ENCODE data around the gene IQCH. TPM values are rescaled to one million over a fixed set of nuclear protein-coding genes. Genes with fewer than 3 reads are reported as not detected.

Gene IQCH
- polyA plus RNA-seq, 2 of the 4 experiments (the other 2 are of a cell fraction) = 1.5 to 3.8 TPM

- ChIA-PET CTCF (interaction anchor here (1.2 to 1.6 kb wide), 2 partner anchors 10 kb away, joined by 3 to 4 read pairs; no protein-coding TSS in a partner anchor), POLR2A (no interaction called here)
- peaks cover 9% of the 10 kb centered on the region; the same call in 2 of the 3 replicates for H3K4me1 ChIP-seq
- H3K4me2 ChIP-seq = no peak overlapping the region
- no peaks in the 10 kb centered on the region for H3K9me3 ChIP-seq
- DNase-seq (ENCODE audit: low read depth in 1 of 2, low spot score in 1 of 2) = no peak
- H3K27ac ChIP-seq = no peak overlapping the region
- H3K4me3 ChIP-seq = no peak overlapping the region
- FAIRE-seq = no peak
- WGBS (ENCODE audit: missing lambda C conversion rate) = 76% methylated on average over 3 of the region's 3 CpGs
- TF ChIP-seq RFX5 (IDR thresholded peaks at IDR 0.05) (no peak), NPAS2 (CRISPR knock-in tag; IDR thresholded peaks at IDR 0.05; ENCODE audit: borderline replicate concordance) (no peak), ZFP36 (IDR thresholded peaks at IDR 0.05; ENCODE audit: borderline replicate concordance, partially characterized antibody) (no peak), MAFK (IDR thresholded peaks at IDR 0.05; ENCODE audit: partially characterized antibody) (no peak), KDM1A (IDR thresholded peaks at IDR 0.05; ENCODE audit: low read depth) (no peak), SREBF2 (IDR thresholded peaks at IDR 0.05) (no peak), ZSCAN20 (CRISPR knock-in tag; IDR thresholded peaks at IDR 0.05) (no peak), EHMT2 (IDR thresholded peaks at IDR 0.05; ENCODE audit: low read depth) (no peak), FOSL2 (IDR thresholded peaks at IDR 0.05) (no peak), FOSL2 (CRISPR knock-in tag; IDR thresholded peaks at IDR 0.05) (no peak), NR3C1 (IDR thresholded peaks at IDR 0.05) (no peak), CTCF (IDR thresholded peaks at IDR 0.05) (no peak), MYC (IDR thresholded peaks at IDR 0.05; ENCODE audit: borderline replicate concordance, low read length) (no peak), EP300 (IDR thresholded peaks at IDR 0.05) (no peak), HDAC2 (IDR thresholded peaks at IDR 0.05) (no peak), GATA3 (IDR thresholded peaks at IDR 0.05; ENCODE audit: borderline replicate concordance) (no peak), POLR2AphosphoS2 (conservative IDR thresholded peaks at IDR 0.05; ENCODE audit: low read length) (no peak), ZC3H11A (IDR thresholded peaks at IDR 0.05) (no peak), CHD4 (IDR thresholded peaks at IDR 0.05; ENCODE audit: borderline replicate concordance) (no peak), USF2 (IDR thresholded peaks at IDR 0.05) (no peak)
- TF ChIP-seq, protein P1, sequence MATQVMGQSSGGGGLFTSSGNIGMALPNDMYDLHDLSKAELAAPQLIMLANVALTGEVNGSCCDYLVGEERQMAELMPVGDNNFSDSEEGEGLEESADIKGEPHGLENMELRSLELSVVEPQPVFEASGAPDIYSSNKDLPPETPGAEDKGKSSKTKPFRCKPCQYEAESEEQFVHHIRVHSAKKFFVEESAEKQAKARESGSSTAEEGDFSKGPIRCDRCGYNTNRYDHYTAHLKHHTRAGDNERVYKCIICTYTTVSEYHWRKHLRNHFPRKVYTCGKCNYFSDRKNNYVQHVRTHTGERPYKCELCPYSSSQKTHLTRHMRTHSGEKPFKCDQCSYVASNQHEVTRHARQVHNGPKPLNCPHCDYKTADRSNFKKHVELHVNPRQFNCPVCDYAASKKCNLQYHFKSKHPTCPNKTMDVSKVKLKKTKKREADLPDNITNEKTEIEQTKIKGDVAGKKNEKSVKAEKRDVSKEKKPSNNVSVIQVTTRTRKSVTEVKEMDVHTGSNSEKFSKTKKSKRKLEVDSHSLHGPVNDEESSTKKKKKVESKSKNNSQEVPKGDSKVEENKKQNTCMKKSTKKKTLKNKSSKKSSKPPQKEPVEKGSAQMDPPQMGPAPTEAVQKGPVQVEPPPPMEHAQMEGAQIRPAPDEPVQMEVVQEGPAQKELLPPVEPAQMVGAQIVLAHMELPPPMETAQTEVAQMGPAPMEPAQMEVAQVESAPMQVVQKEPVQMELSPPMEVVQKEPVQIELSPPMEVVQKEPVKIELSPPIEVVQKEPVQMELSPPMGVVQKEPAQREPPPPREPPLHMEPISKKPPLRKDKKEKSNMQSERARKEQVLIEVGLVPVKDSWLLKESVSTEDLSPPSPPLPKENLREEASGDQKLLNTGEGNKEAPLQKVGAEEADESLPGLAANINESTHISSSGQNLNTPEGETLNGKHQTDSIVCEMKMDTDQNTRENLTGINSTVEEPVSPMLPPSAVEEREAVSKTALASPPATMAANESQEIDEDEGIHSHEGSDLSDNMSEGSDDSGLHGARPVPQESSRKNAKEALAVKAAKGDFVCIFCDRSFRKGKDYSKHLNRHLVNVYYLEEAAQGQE (IDR thresholded peaks at IDR 0.05) = no peak
- no peak for ATAC-seq
Observed at GRCh38 chr15:67547836-67548235, 293.2 kb downstream of the IQCH start.

GRCh38 chr15:67548236-67548852 is 293.8 kb downstream of the IQCH start:
- 70% methylated on average over 2 of the region's 2 CpGs for WGBS (ENCODE audit: missing lambda C conversion rate)
- TF ChIP-seq TP53 (CRISPR knock-in tag; IDR thresholded peaks at IDR 0.05) (no peak), EHMT2 (IDR thresholded peaks at IDR 0.05; ENCODE audit: low read depth) (no peak), SREBF2 (IDR thresholded peaks at IDR 0.05) (no peak), CBX2 (IDR thresholded peaks at IDR 0.05; ENCODE audit: borderline replicate concordance, low read depth) (no peak), TFCP2L1 (CRISPR knock-in tag; IDR thresholded peaks at IDR 0.05) (no peak), ZC3H11A (IDR thresholded peaks at IDR 0.05) (no peak), JUN (IDR thresholded peaks at IDR 0.05) (no peak), HOXA7 (CRISPR knock-in tag; IDR thresholded peaks at IDR 0.05) (no peak), HOXB5 (CRISPR knock-in tag; IDR thresholded peaks at IDR 0.05) (no peak), HEYL (CRISPR knock-in tag; IDR thresholded peaks at IDR 0.05) (no peak), RARB (CRISPR knock-in tag; IDR thresholded peaks at IDR 0.05) (no peak), RFX5 (IDR thresholded peaks at IDR 0.05) (no peak), MAFK (IDR thresholded peaks at IDR 0.05; ENCODE audit: partially characterized antibody) (no peak), NR3C1 (IDR thresholded peaks at IDR 0.05) (no peak)
- TF ChIP-seq, protein P2, sequence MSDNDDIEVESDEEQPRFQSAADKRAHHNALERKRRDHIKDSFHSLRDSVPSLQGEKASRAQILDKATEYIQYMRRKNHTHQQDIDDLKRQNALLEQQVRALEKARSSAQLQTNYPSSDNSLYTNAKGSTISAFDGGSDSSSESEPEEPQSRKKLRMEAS (IDR thresholded peaks at IDR 0.05) = no peak
- no peak overlapping the region for H3K4me2 ChIP-seq
- ChIA-PET POLR2A (interaction anchor here (1.2 kb wide), 1 partner anchor 26 kb away, joined by 3 read pairs; no protein-coding TSS in a partner anchor), CTCF (interaction anchor here (0.6 to 1.2 kb wide), 2 partner anchors 10 to 233 kb away, joined by 3 read pairs; no protein-coding TSS in a partner anchor)
- no peak overlapping the region for H3K27ac ChIP-seq
- FAIRE-seq (no peak), DNase-seq (ENCODE audit: low read depth in 1 of 2, low spot score in 1 of 2) (no peak), ATAC-seq (no peak)
- H3K9me3 ChIP-seq = no peaks in the 10 kb centered on the region
- peaks cover 8% of the 10 kb centered on the region; the same call in 2 of the 3 replicates for H3K4me1 ChIP-seq
- no peak overlapping the region for H3K4me3 ChIP-seq

Measured in A549 (cell line).